Caco-2 (cell line): ENCODE data around the gene C1orf21. TPM values are rescaled to one million over a fixed set of nuclear protein-coding genes. Genes with fewer than 3 reads are reported as not detected.

Experiments used
- BruUV-seq: library from RNA; stranded (reverse); fragments of 400-500 nt; replicated peaks from 2 replicates; lab custom pipeline; 2021; lab: Mats Ljungman, UMichigan
- CTCF ChIA-PET: fragments of 300-600 bp; sonication (Branson Sonifier 250); formaldehyde crosslinking; loops from one replicate; lab custom pipeline; 2022; ENCODE audit warnings: antibody characterized with exemption; lab: Charles Lee
- POLR2A ChIA-PET: fragments of 300-600 bp; sonication (Branson Sonifier 250); formaldehyde crosslinking; loops from one replicate; lab custom pipeline; 2022; ENCODE audit warnings: antibody characterized with exemption; lab: Charles Lee
- DNase-seq, 2 experiments: peaks; one replicate each; pipeline versions ENCODE4 v3.0.0 to v3.0.0-alpha.2; 2020 to 2022
- H3K27me3 ChIP-seq: replicated peaks from 2 replicates; pipeline ENCODE4 v1.6.0; 2011; ENCODE audit warnings: low read length; ENCODE audit not compliant: control insufficient read depth, insufficient read depth
- H3K36me3 ChIP-seq: 2 replicates; pipeline ENCODE4 v1.5.1; 2011; ENCODE audit warnings: low read length; ENCODE audit not compliant: control insufficient read depth, insufficient read depth
- H3K4me1 ChIP-seq: fragments of 250-450 bp; sonication (Bioruptor Pico); 2 replicates; pipeline ENCODE4 v1.5.1; 2020; ENCODE audit warnings: mild to moderate bottlenecking
- H3K4me3 ChIP-seq: 2 replicates; pipeline ENCODE4 v1.5.1; 2011; ENCODE audit warnings: low read depth, mild to moderate bottlenecking, control low read depth, low read length
- H3K9me3 ChIP-seq: fragments of 250-450 bp; sonication (Bioruptor Pico); 2 replicates; pipeline ENCODE4 v1.5.1; 2020; ENCODE audit warnings: mild to moderate bottlenecking, moderate library complexity
- H3K27ac Mint-ChIP-seq: one replicate; pipeline ENCODE4 v1.8.0; 2022; ENCODE audit warnings: mixed read lengths; ENCODE audit not compliant: unreplicated experiment
- H3K27me3 Mint-ChIP-seq: one replicate; pipeline ENCODE4 v1.8.0; 2022; ENCODE audit warnings: mixed read lengths; ENCODE audit not compliant: insufficient read depth, unreplicated experiment
- H3K36me3 Mint-ChIP-seq: one replicate; pipeline ENCODE4 v1.8.0; 2022; ENCODE audit warnings: mild to moderate bottlenecking, mixed read lengths; ENCODE audit not compliant: insufficient read depth, unreplicated experiment
- H3K4me1 Mint-ChIP-seq: one replicate; pipeline ENCODE4 v1.8.0; 2022; ENCODE audit warnings: low read depth, mixed read lengths; ENCODE audit not compliant: unreplicated experiment
- H3K4me3 Mint-ChIP-seq: one replicate; pipeline ENCODE4 v1.8.0; 2022; ENCODE audit warnings: mild to moderate bottlenecking, moderate library complexity, mixed read lengths; ENCODE audit not compliant: unreplicated experiment
- H3K9me3 Mint-ChIP-seq: one replicate; pipeline ENCODE4 v1.8.0; 2022; ENCODE audit warnings: mixed read lengths; ENCODE audit not compliant: unreplicated experiment
- intact Hi-C: fragments of 100-400 bp; cut with micrococcal nuclease; formaldehyde crosslinking; loops from one replicate; pipeline ENCODE4 v1.10.0; 2022; ENCODE audit not compliant: unreplicated experiment
- total RNA-seq: library from RNA; stranded (reverse); gene quantifications from 2 replicates; pipeline ENCODE4 v1.2.3, GENCODE V29; 2022
- TF ChIP-seq, protein P1 (sequence below), 2 experiments: fragments of 200-600 bp in 1 of 2; IDR thresholded peaks; 1 replicate in 1 of 2; 2 replicates in 1 of 2; pipeline versions ENCODE4 v1.5.1 to v1.8.0; 2011 to 2022; ENCODE audit warnings: antibody characterized with exemption in 1 of 2, control low read depth in 1 of 2, inconsistent platforms in 1 of 2, low read depth in 1 of 2, low read length in 1 of 2, mild to moderate bottlenecking in 1 of 2, moderate library complexity in 1 of 2; ENCODE audit not compliant: insufficient read depth in 1 of 2, severe bottlenecking in 1 of 2, unreplicated experiment in 1 of 2

The C1orf21 gene
- total RNA-seq, 1 experiment from 2014 or later: 0.82 TPM

DNA sequence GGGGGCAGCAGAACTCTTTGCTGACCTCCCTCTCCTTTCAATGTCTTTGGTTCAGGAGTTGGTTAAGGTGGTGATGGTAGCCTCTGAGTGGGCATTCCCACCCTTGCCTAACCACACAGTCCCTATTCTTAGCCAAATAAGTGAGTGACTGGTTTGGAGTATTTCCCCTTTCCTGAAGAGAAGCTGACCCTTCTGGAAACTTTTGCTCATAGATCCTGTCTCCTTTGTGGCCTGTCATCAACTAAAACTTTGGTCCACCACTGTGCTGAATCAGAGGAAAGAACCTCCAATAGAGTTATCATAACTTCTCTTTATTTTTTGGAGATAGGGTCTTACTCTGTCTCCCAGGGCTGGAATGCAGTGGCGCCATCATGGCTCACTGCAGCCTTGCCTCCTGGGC, 31.1 kb downstream of the C1orf21 start:
- Mint-ChIP-seq H3K27ac (no peak overlapping the region), H3K9me3 (no peaks in the 10 kb centered on the region), H3K27me3 (peaks cover 16% of the 10 kb centered on the region), H3K36me3 (no peaks in the 10 kb centered on the region), H3K4me1 (no peaks in the 10 kb centered on the region), H3K4me3 (no peak overlapping the region)
- BruUV-seq: no TSS peak
- Histone ChIP-seq H3K4me3 (no peak overlapping the region), H3K36me3 (no peaks in the 10 kb centered on the region), H3K4me1 (no peaks in the 10 kb centered on the region), H3K9me3 (no peaks in the 10 kb centered on the region), H3K27me3 (no peaks in the 10 kb centered on the region)
- TF ChIP-seq, protein P1, sequence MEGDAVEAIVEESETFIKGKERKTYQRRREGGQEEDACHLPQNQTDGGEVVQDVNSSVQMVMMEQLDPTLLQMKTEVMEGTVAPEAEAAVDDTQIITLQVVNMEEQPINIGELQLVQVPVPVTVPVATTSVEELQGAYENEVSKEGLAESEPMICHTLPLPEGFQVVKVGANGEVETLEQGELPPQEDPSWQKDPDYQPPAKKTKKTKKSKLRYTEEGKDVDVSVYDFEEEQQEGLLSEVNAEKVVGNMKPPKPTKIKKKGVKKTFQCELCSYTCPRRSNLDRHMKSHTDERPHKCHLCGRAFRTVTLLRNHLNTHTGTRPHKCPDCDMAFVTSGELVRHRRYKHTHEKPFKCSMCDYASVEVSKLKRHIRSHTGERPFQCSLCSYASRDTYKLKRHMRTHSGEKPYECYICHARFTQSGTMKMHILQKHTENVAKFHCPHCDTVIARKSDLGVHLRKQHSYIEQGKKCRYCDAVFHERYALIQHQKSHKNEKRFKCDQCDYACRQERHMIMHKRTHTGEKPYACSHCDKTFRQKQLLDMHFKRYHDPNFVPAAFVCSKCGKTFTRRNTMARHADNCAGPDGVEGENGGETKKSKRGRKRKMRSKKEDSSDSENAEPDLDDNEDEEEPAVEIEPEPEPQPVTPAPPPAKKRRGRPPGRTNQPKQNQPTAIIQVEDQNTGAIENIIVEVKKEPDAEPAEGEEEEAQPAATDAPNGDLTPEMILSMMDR (IDR thresholded peaks at IDR 0.05; ENCODE audit: insufficient read depth in 1 of 2, low read depth in 1 of 2, low read length in 1 of 2, severe bottlenecking in 1 of 2, unreplicated experiment in 1 of 2): no peak
- no peak for DNase-seq
- CTCF ChIA-PET: no interaction called here
- POLR2A ChIA-PET: no interaction called here
- intact Hi-C loops: no loop called here

DNA sequence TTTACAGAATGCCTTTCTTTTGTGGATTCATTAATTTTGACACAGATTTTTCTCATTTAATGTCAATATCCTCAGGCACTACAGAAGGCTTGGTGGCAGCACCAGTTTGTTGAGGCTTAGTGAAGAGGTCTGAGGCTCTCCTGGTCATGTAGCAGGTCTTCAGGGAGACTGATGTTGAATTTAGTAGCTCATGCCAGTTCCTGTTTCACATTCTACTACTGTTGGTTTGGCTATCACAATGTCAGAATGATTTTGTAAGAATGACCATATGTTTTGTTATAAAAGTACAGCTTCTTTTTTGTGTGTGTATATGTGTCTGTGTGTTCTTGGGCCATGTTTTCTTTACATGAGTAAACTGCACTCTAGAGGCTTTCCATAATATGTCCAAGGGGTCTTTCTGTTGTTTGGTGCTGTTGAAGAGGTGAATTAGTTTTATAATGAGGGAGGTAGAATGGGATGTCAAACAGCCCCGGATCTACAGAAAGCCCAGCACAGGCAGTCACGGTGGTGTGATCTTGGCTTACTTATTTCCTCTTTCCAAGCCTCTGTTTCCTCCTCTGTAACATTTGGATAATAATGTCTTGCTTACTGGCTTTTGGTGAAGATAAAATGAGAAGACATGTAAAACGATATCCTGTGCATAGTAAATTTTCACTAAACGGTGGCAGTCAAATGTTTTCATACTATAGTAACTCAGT, 32.0 kb downstream of the C1orf21 start:
- no peaks in the 10 kb centered on the region for H3K9me3 ChIP-seq
- H3K27me3 ChIP-seq: no peaks in the 10 kb centered on the region
- no peaks in the 10 kb centered on the region for H3K4me1 Mint-ChIP-seq
- DNase-seq: no peak
- no peak overlapping the region for H3K4me3 ChIP-seq
- H3K9me3 Mint-ChIP-seq: no peaks in the 10 kb centered on the region
- intact Hi-C loops: no loop called here
- no TSS peak for BruUV-seq
- no peaks in the 10 kb centered on the region for H3K4me1 ChIP-seq
- POLR2A ChIA-PET: no interaction called here
- TF ChIP-seq, protein P1 (IDR thresholded peaks at IDR 0.05; ENCODE audit: insufficient read depth in 1 of 2, low read depth in 1 of 2, low read length in 1 of 2, severe bottlenecking in 1 of 2, unreplicated experiment in 1 of 2): no peak
- H3K36me3 ChIP-seq: no peaks in the 10 kb centered on the region
- CTCF ChIA-PET: no interaction called here
- no peaks in the 10 kb centered on the region for H3K36me3 Mint-ChIP-seq
- H3K27ac Mint-ChIP-seq: no peak overlapping the region
- H3K4me3 Mint-ChIP-seq: no peak overlapping the region
- H3K27me3 Mint-ChIP-seq: peaks cover 16% of the 10 kb centered on the region

DNA sequence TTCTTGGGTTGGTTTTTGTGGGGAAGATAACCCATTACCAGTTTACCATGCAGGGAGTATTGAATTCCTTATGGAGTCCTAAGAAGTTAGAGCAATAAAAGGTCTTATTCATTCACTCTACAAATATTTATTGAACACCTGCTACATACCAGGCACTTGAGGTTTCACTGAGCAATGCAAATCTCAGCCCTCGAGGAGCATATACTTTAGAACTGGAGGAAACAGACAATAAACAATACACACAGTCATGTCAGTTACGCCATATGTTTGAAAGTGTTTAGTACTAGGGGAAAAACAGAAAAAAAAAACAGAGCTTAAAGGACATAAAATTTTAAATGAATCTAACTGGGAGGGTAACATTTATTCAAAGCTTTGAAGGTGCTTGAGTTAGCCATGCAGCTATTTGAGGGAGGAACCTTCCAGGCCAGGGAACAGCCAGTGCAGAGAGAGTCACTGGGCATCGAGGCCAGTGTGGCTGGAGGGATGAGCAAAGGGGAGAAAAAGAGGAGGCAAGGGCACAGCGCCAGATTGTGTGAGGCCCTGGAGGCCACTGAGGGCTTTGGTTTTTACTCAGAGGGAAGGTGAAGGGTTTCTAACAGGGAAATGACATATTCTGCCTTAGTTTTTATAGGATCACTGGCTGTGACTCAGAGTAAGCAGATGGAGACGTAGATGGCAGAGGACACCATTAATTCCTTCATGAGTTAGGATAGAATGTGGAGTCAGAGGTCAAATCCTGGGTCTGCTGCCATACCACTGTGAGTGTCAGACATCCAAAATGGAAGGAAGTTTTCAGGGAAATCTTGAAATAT, 32.7 kb downstream of the C1orf21 start:
- Mint-ChIP-seq H3K27me3 (peaks cover 12% of the 10 kb centered on the region), H3K9me3 (no peaks in the 10 kb centered on the region), H3K27ac (no peak overlapping the region), H3K4me3 (no peak overlapping the region), H3K36me3 (no peaks in the 10 kb centered on the region), H3K4me1 (no peaks in the 10 kb centered on the region)
- no TSS peak for BruUV-seq
- no peaks in the 10 kb centered on the region for H3K36me3 ChIP-seq
- DNase-seq: no peak
- POLR2A ChIA-PET: no interaction called here
- CTCF ChIA-PET: no interaction called here
- TF ChIP-seq, protein P1 (IDR thresholded peaks at IDR 0.05; ENCODE audit: insufficient read depth in 1 of 2, low read depth in 1 of 2, low read length in 1 of 2, severe bottlenecking in 1 of 2, unreplicated experiment in 1 of 2): no peak
- no peaks in the 10 kb centered on the region for H3K27me3 ChIP-seq
- no peak overlapping the region for H3K4me3 ChIP-seq
- intact Hi-C loops: no loop called here
- H3K9me3 ChIP-seq: no peaks in the 10 kb centered on the region
- H3K4me1 ChIP-seq: no peaks in the 10 kb centered on the region
